Liver (tissue), 3 donors: ENCODE results near the gene FASN.

Source experiments
- CTCF ChIP-seq: fragments of 150-350 bp; IDR thresholded peaks from 2 replicates; pipeline ENCODE4 v1.5.1; 2017; ENCODE audit warnings: improper control_type of control experiment, low read depth, low read length; ENCODE audit not compliant: missing input control
- GABPA ChIP-seq, 2 donors: IDR thresholded peaks in 1 of 2; conservative IDR thresholded peaks in 1 of 2; 2 replicates each; pipeline ENCODE4 v1.6.1; 2016; ENCODE audit warnings: antibody characterized with exemption in 2 of 2, mild to moderate bottlenecking in 1 of 2, moderate library complexity in 1 of 2
- JUND ChIP-seq, 2 donors: IDR thresholded peaks; 2 replicates each; pipeline ENCODE4 v1.6.1; 2016; ENCODE audit warnings: antibody characterized with exemption in 2 of 2
- RAD21 ChIP-seq, 2 donors: IDR thresholded peaks; 2 replicates each; pipeline ENCODE4 v1.6.1; 2016; ENCODE audit warnings: antibody characterized with exemption in 2 of 2, mild to moderate bottlenecking in 2 of 2
- TAF1 ChIP-seq: conservative IDR thresholded peaks from 2 replicates; pipeline ENCODE4 v1.6.1; 2016; ENCODE audit warnings: antibody characterized with exemption, mild to moderate bottlenecking
- TF ChIP-seq, protein P1 (sequence below): IDR thresholded peaks from 2 replicates; pipeline ENCODE4 v1.6.1; 2016; ENCODE audit warnings: antibody characterized with exemption, mild to moderate bottlenecking
- donor health status: healthy.
- donor health status: healthy.

DNA sequence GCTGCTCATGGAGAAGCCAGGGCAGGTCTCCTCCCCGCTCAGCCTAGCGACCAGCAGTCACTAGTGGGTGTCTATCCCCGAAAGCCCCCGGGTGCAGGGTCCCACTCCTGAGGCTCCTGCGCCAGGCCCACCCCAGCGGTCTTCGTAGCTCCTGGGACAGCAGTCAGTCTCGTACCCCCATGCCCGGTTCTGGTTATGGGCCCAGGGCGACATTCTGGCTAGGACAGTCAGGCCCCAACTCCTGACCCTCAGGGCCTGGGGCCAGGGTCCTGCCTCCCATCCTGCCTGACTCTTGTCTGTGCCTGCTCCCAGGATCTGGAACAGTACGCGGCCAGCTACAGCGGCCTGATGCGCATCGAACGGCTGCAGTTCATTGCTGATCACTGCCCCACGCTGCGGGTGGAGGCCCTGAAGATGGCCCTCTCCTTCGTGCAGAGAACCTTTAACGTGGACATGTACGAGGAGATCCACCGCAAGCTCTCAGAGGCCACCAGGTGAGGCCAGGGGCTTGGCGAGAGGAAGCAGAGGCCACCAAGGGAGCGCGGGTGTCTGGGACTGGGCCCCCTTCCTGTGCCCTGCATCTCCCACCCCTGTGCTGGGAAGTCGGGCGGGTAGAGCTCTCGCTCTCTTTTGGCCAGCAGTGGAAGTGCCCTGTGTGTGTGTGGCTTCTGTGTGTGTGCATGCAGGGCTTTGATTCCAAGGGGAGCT, 44.3 kb downstream of the FASN start:
- TF ChIP-seq CTCF (no peak), RAD21 (IDR thresholded peaks at IDR 0.05) (no peak), JUND (IDR thresholded peaks at IDR 0.05) (no peak), TAF1 (no peak), GABPA (IDR thresholded peaks at IDR 0.05 in 1 of 2, conservative IDR thresholded peaks at IDR 0.05 in 1 of 2) (no peak)
- TF ChIP-seq, protein P1, sequence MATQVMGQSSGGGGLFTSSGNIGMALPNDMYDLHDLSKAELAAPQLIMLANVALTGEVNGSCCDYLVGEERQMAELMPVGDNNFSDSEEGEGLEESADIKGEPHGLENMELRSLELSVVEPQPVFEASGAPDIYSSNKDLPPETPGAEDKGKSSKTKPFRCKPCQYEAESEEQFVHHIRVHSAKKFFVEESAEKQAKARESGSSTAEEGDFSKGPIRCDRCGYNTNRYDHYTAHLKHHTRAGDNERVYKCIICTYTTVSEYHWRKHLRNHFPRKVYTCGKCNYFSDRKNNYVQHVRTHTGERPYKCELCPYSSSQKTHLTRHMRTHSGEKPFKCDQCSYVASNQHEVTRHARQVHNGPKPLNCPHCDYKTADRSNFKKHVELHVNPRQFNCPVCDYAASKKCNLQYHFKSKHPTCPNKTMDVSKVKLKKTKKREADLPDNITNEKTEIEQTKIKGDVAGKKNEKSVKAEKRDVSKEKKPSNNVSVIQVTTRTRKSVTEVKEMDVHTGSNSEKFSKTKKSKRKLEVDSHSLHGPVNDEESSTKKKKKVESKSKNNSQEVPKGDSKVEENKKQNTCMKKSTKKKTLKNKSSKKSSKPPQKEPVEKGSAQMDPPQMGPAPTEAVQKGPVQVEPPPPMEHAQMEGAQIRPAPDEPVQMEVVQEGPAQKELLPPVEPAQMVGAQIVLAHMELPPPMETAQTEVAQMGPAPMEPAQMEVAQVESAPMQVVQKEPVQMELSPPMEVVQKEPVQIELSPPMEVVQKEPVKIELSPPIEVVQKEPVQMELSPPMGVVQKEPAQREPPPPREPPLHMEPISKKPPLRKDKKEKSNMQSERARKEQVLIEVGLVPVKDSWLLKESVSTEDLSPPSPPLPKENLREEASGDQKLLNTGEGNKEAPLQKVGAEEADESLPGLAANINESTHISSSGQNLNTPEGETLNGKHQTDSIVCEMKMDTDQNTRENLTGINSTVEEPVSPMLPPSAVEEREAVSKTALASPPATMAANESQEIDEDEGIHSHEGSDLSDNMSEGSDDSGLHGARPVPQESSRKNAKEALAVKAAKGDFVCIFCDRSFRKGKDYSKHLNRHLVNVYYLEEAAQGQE, result no peak
